GM12801 (cell line): ENCODE results near the gene ERP29.

Source experiments
- TF ChIP-seq, protein P1 (sequence below): IDR thresholded peaks from one replicate; pipeline ENCODE4 v1.5.1; 2011; ENCODE audit warnings: control low read depth; ENCODE audit not compliant: insufficient read length; ENCODE audit errors: extremely low read depth

The ERP29 gene

GRCh38 chr12:112032292-112032691, 19.1 kb downstream of the ERP29 start:
- TF ChIP-seq, protein P1, sequence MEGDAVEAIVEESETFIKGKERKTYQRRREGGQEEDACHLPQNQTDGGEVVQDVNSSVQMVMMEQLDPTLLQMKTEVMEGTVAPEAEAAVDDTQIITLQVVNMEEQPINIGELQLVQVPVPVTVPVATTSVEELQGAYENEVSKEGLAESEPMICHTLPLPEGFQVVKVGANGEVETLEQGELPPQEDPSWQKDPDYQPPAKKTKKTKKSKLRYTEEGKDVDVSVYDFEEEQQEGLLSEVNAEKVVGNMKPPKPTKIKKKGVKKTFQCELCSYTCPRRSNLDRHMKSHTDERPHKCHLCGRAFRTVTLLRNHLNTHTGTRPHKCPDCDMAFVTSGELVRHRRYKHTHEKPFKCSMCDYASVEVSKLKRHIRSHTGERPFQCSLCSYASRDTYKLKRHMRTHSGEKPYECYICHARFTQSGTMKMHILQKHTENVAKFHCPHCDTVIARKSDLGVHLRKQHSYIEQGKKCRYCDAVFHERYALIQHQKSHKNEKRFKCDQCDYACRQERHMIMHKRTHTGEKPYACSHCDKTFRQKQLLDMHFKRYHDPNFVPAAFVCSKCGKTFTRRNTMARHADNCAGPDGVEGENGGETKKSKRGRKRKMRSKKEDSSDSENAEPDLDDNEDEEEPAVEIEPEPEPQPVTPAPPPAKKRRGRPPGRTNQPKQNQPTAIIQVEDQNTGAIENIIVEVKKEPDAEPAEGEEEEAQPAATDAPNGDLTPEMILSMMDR = no peak

GRCh38 chr12:112035219-112035785, 22.1 kb downstream of the ERP29 start:
- TF ChIP-seq, protein P1 = no peak

DNA sequence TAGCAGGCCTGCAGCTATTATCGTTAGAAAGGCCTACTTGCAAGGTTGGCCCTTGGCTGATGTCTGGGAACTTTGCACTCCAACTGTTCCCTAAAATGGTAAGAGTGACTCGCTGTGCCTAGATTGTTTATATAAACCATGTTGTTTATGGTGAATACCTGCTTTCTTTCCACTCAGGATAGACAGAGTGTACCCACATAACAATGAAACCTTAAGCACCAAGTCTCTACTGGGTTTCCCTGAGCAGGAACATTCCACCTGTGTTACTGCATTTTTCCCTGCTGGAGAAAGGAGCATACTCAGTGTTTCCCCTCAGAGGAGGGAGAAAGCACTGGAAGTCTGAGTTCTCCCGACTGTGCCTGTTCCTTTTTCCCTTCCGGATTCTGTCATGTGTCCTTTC, 32.8 kb downstream of the ERP29 start:
- TF ChIP-seq, protein P1 = no peak

GRCh38 chr12:112049351-112049750, 36.1 kb downstream of the ERP29 start:
- TF ChIP-seq, protein P1 = no peak

GRCh38 chr12:112061137-112061536, 47.9 kb downstream of the ERP29 start:
- TF ChIP-seq, protein P1 = no peak

- TF ChIP-seq, protein P1 = no peak
These were observed 50.0 kb downstream of the ERP29 start for GRCh38 chr12:112063273-112063672.

GRCh38 chr12:112066566-112066965, 53.3 kb downstream of the ERP29 start:
- TF ChIP-seq, protein P1 = no peak
